Mesodermal cell (in vitro differentiated cells): ENCODE results near the gene ACO2.

Source experiments
- H3K27ac ChIP-seq: 2 replicates; pipeline ENCODE4 v1.7.0; 2013; ENCODE audit warnings: mild to moderate bottlenecking, low read depth, low read length, moderate library complexity; ENCODE audit not compliant: severe bottlenecking
- H3K36me3 ChIP-seq: 2 replicates; pipeline ENCODE4 v1.7.1; 2013; ENCODE audit warnings: mild to moderate bottlenecking, low read length, moderate library complexity; ENCODE audit not compliant: control insufficient read depth, insufficient read depth
- H3K4me1 ChIP-seq: one replicate; pipeline ENCODE4 v1.7.1; 2013; ENCODE audit warnings: mild to moderate bottlenecking, low read length; ENCODE audit not compliant: insufficient read depth, control insufficient read depth, poor library complexity, severe bottlenecking
- H3K4me3 ChIP-seq: 2 replicates; pipeline ENCODE4 v1.7.0; 2013; ENCODE audit warnings: low read length, control low read depth, mild to moderate bottlenecking; ENCODE audit not compliant: insufficient read depth, poor library complexity, severe bottlenecking; ENCODE audit errors: extremely low read depth
- H3K9me3 ChIP-seq: 2 replicates; pipeline ENCODE4 v1.7.1; 2013; ENCODE audit warnings: mild to moderate bottlenecking, low read length, moderate library complexity; ENCODE audit not compliant: control insufficient read depth
- WGBS, 2 experiments: methylation state at CpG; one replicate each; pipeline ENCODE4 v1.1.5; 2013; ENCODE audit warnings: missing lambda C conversion rate in 2 of 2; ENCODE audit not compliant: insufficient coverage in 2 of 2; 5-methylcytosine and 5-hydroxymethylcytosine counted together

The ACO2 gene

DNA sequence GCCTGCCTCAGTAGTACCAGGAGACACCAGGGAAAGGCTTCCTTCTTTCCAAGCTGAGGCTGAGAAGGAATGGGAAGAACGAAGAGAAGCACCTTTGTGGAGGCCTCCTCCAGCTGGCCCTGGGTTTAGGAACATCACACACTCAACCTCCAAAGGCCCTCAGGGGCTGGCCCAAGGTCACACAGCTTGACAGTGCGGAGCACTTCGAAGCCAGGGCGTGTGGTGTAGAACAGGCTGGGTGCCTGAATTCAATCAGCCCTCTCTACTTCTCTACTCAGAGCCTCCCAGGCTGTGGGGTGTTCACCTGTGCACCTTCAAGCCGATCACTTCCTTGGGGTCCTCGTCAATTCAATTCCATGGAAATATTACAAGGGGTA is 91.2 kb downstream of the ACO2 start:
- H3K4me3 ChIP-seq, result no peak overlapping the region
- no peak overlapping the region for H3K27ac ChIP-seq
- WGBS, 2 experiments, result 72 to 89% methylated on average over 3 to 4 of the region's 6 CpGs
- H3K4me1 ChIP-seq, result peaks cover 38% of the 10 kb centered on the region
- H3K9me3 ChIP-seq, result no peaks in the 10 kb centered on the region
- no peaks in the 10 kb centered on the region for H3K36me3 ChIP-seq

GRCh38 chr22:41561335-41561734 is 92.4 kb downstream of the ACO2 start:
- H3K36me3 ChIP-seq, result no peaks in the 10 kb centered on the region
- H3K4me1 ChIP-seq, result peaks cover 38% of the 10 kb centered on the region
- peak overlapping the region; percentile 33 for H3K4me3 ChIP-seq
- H3K27ac ChIP-seq, result peak overlapping the region; percentile 37
- H3K9me3 ChIP-seq, result no peaks in the 10 kb centered on the region
- WGBS, 2 experiments, result 34 to 50% methylated on average over 1 to 6 of the region's 10 CpGs

GRCh38 chr22:41561788-41562187 is 92.9 kb downstream of the ACO2 start:
- peaks cover 38% of the 10 kb centered on the region for H3K4me1 ChIP-seq
- 77 to 85% methylated on average over 4 to 5 of the region's 5 CpGs for WGBS, 2 experiments
- peak overlapping the region; percentile 3 for H3K27ac ChIP-seq
- no peaks in the 10 kb centered on the region for H3K9me3 ChIP-seq
- H3K4me3 ChIP-seq, result peak overlapping the region; percentile 33
- no peaks in the 10 kb centered on the region for H3K36me3 ChIP-seq

DNA sequence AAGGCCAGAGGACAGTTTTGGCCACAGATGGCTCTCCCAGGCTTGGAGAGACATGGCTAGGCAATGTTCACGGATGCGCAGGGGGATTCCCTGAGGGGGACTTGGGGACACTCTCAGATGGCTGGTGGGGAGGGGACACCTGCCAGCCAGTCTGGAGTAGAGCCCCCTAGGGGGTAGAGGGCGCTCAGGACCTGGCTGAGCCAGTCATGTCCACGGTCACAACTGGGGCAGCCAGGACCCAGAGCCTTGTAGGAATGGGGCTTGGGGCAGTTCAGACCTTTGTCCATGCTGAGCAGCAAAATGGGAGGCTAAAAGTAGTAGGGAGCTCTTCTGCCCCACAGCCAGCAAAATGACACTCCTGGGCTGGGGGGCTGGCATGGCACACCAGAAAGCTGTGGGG is 93.5 kb downstream of the ACO2 start:
- WGBS, 2 experiments, result 78 to 81% methylated on average over 4 of the region's 4 CpGs
- Histone ChIP-seq H3K27ac (peak overlapping the region; percentile 73), H3K4me3 (no peak overlapping the region)

DNA sequence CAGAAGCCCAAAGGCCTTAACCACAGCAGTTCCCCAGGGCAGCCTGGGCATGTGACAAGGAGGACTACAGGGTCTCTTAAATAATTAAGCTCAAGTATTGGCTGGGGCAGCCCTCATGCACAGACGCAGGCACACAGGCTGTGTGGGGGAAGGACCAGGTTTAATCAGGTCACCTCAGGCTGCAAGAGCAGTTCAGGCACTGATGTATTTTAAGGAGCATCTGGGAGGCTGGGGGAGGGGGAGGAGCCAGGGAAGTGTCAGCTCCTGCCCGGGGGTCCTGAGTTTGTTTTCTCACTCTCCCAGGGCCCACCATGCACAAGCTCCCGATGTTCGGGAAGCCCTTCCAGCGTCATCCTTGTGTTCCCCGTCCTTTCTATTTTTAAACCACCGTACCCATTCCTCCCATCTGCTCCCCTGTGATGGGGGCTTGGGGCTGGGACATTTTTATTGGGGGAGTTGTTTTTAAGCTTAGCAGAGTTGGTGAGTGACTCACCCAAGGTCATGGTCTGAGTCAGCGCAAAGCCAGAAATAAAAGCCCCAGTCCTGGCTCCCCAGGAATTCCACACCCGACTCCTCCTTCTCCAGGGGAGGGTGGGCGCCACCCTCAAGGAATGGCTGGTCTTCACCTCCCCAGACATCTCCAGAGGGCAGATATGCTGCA is 94.3 kb downstream of the ACO2 start:
- Histone ChIP-seq H3K36me3 (no peaks in the 10 kb centered on the region), H3K27ac (peak overlapping the region; percentile 73), H3K4me3 (no peak overlapping the region), H3K9me3 (no peaks in the 10 kb centered on the region), H3K4me1 (peaks cover 38% of the 10 kb centered on the region)
- 35 to 62% methylated on average over 3 to 5 of the region's 10 CpGs for WGBS, 2 experiments

More for the DNA sequence above, 93.5 kb downstream of the ACO2 start:
- Histone ChIP-seq H3K9me3 (no peaks in the 10 kb centered on the region), H3K36me3 (no peaks in the 10 kb centered on the region), H3K4me1 (peaks cover 38% of the 10 kb centered on the region)

- peaks cover 42% of the 10 kb centered on the region for H3K4me1 ChIP-seq
- no peaks in the 10 kb centered on the region for H3K9me3 ChIP-seq
- no peak overlapping the region for H3K4me3 ChIP-seq
- H3K36me3 ChIP-seq, result no peaks in the 10 kb centered on the region
- WGBS, 2 experiments, result 91 to 97% methylated on average over 8 of the region's 8 CpGs
- H3K27ac ChIP-seq, result no peak overlapping the region
Measured at GRCh38 chr22:41564563-41564962, 95.6 kb downstream of the ACO2 start.

- Histone ChIP-seq H3K4me1 (peaks cover 34% of the 10 kb centered on the region), H3K9me3 (no peaks in the 10 kb centered on the region), H3K4me3 (no peak overlapping the region), H3K36me3 (no peaks in the 10 kb centered on the region), H3K27ac (peak overlapping the region; percentile 88)
- WGBS, 2 experiments, result 57 to 70% methylated on average over 5 to 7 of the region's 8 CpGs
Measured at GRCh38 chr22:41565403-41566054, 96.6 kb downstream of the ACO2 start.

DNA sequence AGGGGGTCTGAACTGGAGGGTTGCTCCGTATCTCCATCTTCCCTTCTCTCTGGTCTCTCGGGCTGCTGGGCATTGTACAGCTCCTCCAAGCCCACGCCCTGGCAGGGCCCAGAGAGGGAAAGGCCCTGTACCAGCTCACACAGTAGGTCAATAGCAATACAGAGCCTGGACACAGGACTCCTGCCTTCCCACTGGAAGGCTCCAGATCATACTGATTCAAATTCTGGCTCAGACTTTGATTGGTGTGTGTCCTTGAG is 98.5 kb downstream of the ACO2 start:
- Histone ChIP-seq H3K9me3 (no peaks in the 10 kb centered on the region), H3K36me3 (no peaks in the 10 kb centered on the region), H3K4me1 (peaks cover 16% of the 10 kb centered on the region), H3K27ac (no peak overlapping the region), H3K4me3 (no peak overlapping the region)
- 100% methylated on average over 1 of the region's 3 CpGs; no CpG with 5 or more reads in 1 of the 2 experiments for WGBS, 2 experiments

GRCh38 chr22:41568811-41569210 is 99.9 kb downstream of the ACO2 start:
- Histone ChIP-seq H3K4me3 (no peak overlapping the region), H3K4me1 (peaks cover 4% of the 10 kb centered on the region), H3K9me3 (no peaks in the 10 kb centered on the region), H3K27ac (no peak overlapping the region), H3K36me3 (no peaks in the 10 kb centered on the region)
- WGBS, 2 experiments, result 80 to 91% methylated on average over 4 to 7 of the region's 7 CpGs

- 96% methylated on average over 2 of the region's 3 CpGs; no CpG with 5 or more reads in 1 of the 2 experiments for WGBS, 2 experiments
- no peak overlapping the region for H3K27ac ChIP-seq
Measured at GRCh38 chr22:41570221-41570620, 101.3 kb downstream of the ACO2 start.

GRCh38 chr22:41571786-41572185 is 102.9 kb downstream of the ACO2 start:
- 90 to 93% methylated on average over 11 to 14 of the region's 14 CpGs for WGBS, 2 experiments
- peaks cover 11% of the 10 kb centered on the region for H3K36me3 ChIP-seq

More at GRCh38 chr22:41570221-41570620, 101.3 kb downstream of the ACO2 start:
- Histone ChIP-seq H3K4me1 (peaks cover 4% of the 10 kb centered on the region), H3K9me3 (no peaks in the 10 kb centered on the region), H3K36me3 (peaks cover 4% of the 10 kb centered on the region), H3K4me3 (no peak overlapping the region)

More at GRCh38 chr22:41571786-41572185, 102.9 kb downstream of the ACO2 start:
- peaks cover 4% of the 10 kb centered on the region for H3K4me1 ChIP-seq
- H3K9me3 ChIP-seq, result no peaks in the 10 kb centered on the region
- no peak overlapping the region for H3K4me3 ChIP-seq
- no peak overlapping the region for H3K27ac ChIP-seq
